Measurements from ENCODE around the gene EGR1.

GRCh38 chr5:138458856-138459255 is 6.4 kb upstream of the EGR1 start:
- no peak for TF ChIP-seq CTCF (IDR thresholded peaks at IDR 0.05; ENCODE audit: poor library complexity, severe bottlenecking)
- no peak for TF ChIP-seq EZH2 (IDR thresholded peaks at IDR 0.05; ENCODE audit: borderline replicate concordance, insufficient read depth, low read length, poor library complexity, severe bottlenecking)
- TF ChIP-seq EP300 (conservative IDR thresholded peaks at IDR 0.05; ENCODE audit: poor library complexity, severe bottlenecking) = no peak
- no peak for TF ChIP-seq SMC3 (conservative IDR thresholded peaks at IDR 0.05; ENCODE audit: poor library complexity)
- no peak for TF ChIP-seq REST (IDR thresholded peaks at IDR 0.05; ENCODE audit: borderline replicate concordance)
- TF ChIP-seq MXI1 (conservative IDR thresholded peaks at IDR 0.05; ENCODE audit: poor library complexity, severe bottlenecking) = no peak
- TF ChIP-seq POLR2AphosphoS5 (IDR thresholded peaks at IDR 0.05) = no peak
- TF ChIP-seq TAF1 (IDR thresholded peaks at IDR 0.05; ENCODE audit: low read depth) = no peak
- TF ChIP-seq RAD21 (conservative IDR thresholded peaks at IDR 0.05) = no peak

Data from neural cell (in vitro differentiated cells).